AG10803 (cell line): ENCODE results near the gene CCN6.

Experiments
- DNase-seq: peaks from one replicate; pipeline ENCODE4 v3.0.0; 2010; ENCODE audit warnings: low read depth
- H3K4me3 ChIP-seq: 2 replicates; pipeline ENCODE4 v1.5.1; 2011; ENCODE audit warnings: mild to moderate bottlenecking, low read length, control low read depth
- CTCF ChIP-seq: conservative IDR thresholded peaks from 2 replicates; pipeline ENCODE4 v1.5.1; 2011; ENCODE audit warnings: mild to moderate bottlenecking, low read length, control low read depth, inconsistent platforms

CCN6 gene

GRCh38 chr6:112027942-112028674 is 25.8 kb upstream of the CCN6 start:
- H3K4me3 ChIP-seq: no peak overlapping the region
- peak; percentile 76 for DNase-seq
- no peak for TF ChIP-seq CTCF

GRCh38 chr6:112029045-112029822 is 24.7 kb upstream of the CCN6 start:
- TF ChIP-seq CTCF: peak; percentile 58
- no peak for DNase-seq
- no peak overlapping the region for H3K4me3 ChIP-seq

GRCh38 chr6:112030206-112030960 is 23.5 kb upstream of the CCN6 start:
- DNase-seq: no peak
- TF ChIP-seq CTCF: no peak
- H3K4me3 ChIP-seq: no peak overlapping the region

GRCh38 chr6:112030961-112031660 is 22.8 kb upstream of the CCN6 start:
- TF ChIP-seq CTCF: no peak
- H3K4me3 ChIP-seq: no peak overlapping the region
- no peak for DNase-seq

GRCh38 chr6:112031960-112032359 is 21.9 kb upstream of the CCN6 start:
- no peak for TF ChIP-seq CTCF
- H3K4me3 ChIP-seq: no peak overlapping the region
- DNase-seq: no peak

GRCh38 chr6:112032728-112033127 is 21.2 kb upstream of the CCN6 start:
- no peak for DNase-seq
- H3K4me3 ChIP-seq: no peak overlapping the region
- no peak for TF ChIP-seq CTCF
